Gastrocnemius medialis (tissue), 4 donors: ENCODE results near the gene RUNX1. TPM values are rescaled to one million over a fixed set of nuclear protein-coding genes. Genes with fewer than 3 reads are reported as not detected.

Experiments used
- ATAC-seq, 2 donors: fragments of 150-250 bp; one replicate each; pipeline ENCODE4 v1.9.1; 2016
- DNase-seq, 2 donors: peaks; one replicate each; pipeline ENCODE4 v3.0.0-alpha.2; 2019
- H3K27ac ChIP-seq, 4 donors: fragments of 200-600 bp; sonication (generic); 1 replicate in 1 of 4; 2 replicates in 3 of 4; pipeline ENCODE4 v1.5.1; 2016 to 2018; ENCODE audit warnings: mild to moderate bottlenecking in 2 of 4, moderate library complexity in 1 of 4
- H3K27me3 ChIP-seq, 3 donors: fragments of 200-600 bp; sonication (generic) in 2 of 3; 1 replicate in 1 of 3; 2 replicates in 2 of 3; pipeline versions ENCODE4 v1.5.1 to v1.6.0; 2016 to 2019; ENCODE audit warnings: mild to moderate bottlenecking in 1 of 3, moderate library complexity in 1 of 3
- H3K36me3 ChIP-seq, 2 donors: fragments of 200-600 bp; sonication (generic) in 1 of 2; one replicate each; pipeline ENCODE4 v1.5.1; 2017 to 2018
- H3K4me1 ChIP-seq, 2 donors: fragments of 200-600 bp; sonication (generic) in 1 of 2; one replicate each; pipeline ENCODE4 v1.5.1; 2016 to 2017; ENCODE audit warnings: mild to moderate bottlenecking in 2 of 2
- H3K4me3 ChIP-seq, 4 donors: fragments of 200-600 bp; sonication (generic) in 3 of 4; 1 replicate in 1 of 4; 2 replicates in 3 of 4; pipeline ENCODE4 v1.5.1; 2016 to 2019; ENCODE audit warnings: mild to moderate bottlenecking in 2 of 4
- H3K9me3 ChIP-seq, 3 donors: fragments of 200-600 bp; sonication (generic) in 2 of 3; 1 replicate in 1 of 3; 2 replicates in 2 of 3; pipeline ENCODE4 v1.5.1; 2016 to 2019
- POLR2A ChIP-seq, 2 donors: fragments of 450-650 bp; IDR thresholded peaks; one replicate each; pipeline ENCODE4 v1.6.1; 2017; ENCODE audit warnings: antibody characterized with exemption in 2 of 2, mild to moderate bottlenecking in 2 of 2, moderate library complexity in 2 of 2
- in situ Hi-C, 4 donors: fragments of 200-750 bp; cut with MboI; loops; one replicate each; pipeline versions ENCODE4 v1.15.0 to v1.8.0; 2017; ENCODE audit warnings: low sequenced_read_pairs in 4 of 4
- intact Hi-C: fragments of 100-400 bp; cut with DNase I; formaldehyde crosslinking; loops from one replicate; pipeline ENCODE4 v1.15.1; 2023; ENCODE audit warnings: low total_unique reads
- total RNA-seq, 4 donors: library from RNA; depleted of rRNA; stranded (reverse); fragments of >200 nt; gene quantifications; one replicate each; pipeline versions ENCODE4 v1.1.0 to v1.2.3, GENCODE V29; 2016
- TF ChIP-seq, protein P1 (sequence below), 5 experiments: fragments of 450-650 bp in 3 of 5; fragments of 200-600 bp in 2 of 5; sonication (generic) in 2 of 5; IDR thresholded peaks in 4 of 5; conservative IDR thresholded peaks in 1 of 5; 1 replicate in 4 of 5; 2 replicates in 1 of 5; pipeline ENCODE4 v1.5.1; 2016 to 2019; ENCODE audit warnings: antibody characterized with exemption in 5 of 5, mild to moderate bottlenecking in 3 of 5, moderate library complexity in 3 of 5

RUNX1 gene
- total RNA-seq, 4 donors from 2014 or later = 8.0 to 20.9 (median 10.6) TPM

DNA sequence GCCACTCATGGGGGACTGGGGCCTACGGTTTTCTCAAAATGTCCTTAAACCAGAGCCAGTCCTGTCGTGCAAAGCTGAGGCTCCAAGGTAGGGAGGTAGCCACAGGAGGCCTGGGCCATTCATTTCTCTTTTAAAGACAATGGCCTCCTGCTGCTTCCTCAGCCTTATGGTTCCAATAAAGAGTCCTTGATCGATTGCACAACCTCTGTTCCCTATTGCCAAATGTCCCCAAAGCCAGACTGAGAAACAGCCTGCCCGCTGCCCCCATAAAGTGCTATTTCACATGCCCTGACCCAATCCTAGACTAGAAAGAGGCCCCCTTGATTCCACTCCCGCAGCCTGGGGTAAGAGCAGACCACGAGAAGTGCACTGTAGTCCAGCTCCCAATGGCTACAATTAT lies 213.6 kb downstream of the RUNX1 start:
- peaks cover 14 to 31% of the 10 kb centered on the region in 2 donors for H3K4me1 ChIP-seq
- H3K27me3 ChIP-seq = no peaks in the 10 kb centered on the region
- intact Hi-C loops = no loop called here
- peaks cover 0 to 29% of the 10 kb centered on the region in 2 donors for H3K36me3 ChIP-seq
- DNase-seq (peak; percentile 40 to 73), ATAC-seq (peak; percentile 25 to 61)
- in situ Hi-C loops = no loop called here
- H3K4me3 ChIP-seq = peak overlapping the region in 1 of 4 donors; percentile 7
- TF ChIP-seq POLR2A (IDR thresholded peaks at IDR 0.05) = no peak
- peak overlapping the region; percentile 51 to 81 (median 79) for H3K27ac ChIP-seq
- H3K9me3 ChIP-seq = no peaks in the 10 kb centered on the region

DNA sequence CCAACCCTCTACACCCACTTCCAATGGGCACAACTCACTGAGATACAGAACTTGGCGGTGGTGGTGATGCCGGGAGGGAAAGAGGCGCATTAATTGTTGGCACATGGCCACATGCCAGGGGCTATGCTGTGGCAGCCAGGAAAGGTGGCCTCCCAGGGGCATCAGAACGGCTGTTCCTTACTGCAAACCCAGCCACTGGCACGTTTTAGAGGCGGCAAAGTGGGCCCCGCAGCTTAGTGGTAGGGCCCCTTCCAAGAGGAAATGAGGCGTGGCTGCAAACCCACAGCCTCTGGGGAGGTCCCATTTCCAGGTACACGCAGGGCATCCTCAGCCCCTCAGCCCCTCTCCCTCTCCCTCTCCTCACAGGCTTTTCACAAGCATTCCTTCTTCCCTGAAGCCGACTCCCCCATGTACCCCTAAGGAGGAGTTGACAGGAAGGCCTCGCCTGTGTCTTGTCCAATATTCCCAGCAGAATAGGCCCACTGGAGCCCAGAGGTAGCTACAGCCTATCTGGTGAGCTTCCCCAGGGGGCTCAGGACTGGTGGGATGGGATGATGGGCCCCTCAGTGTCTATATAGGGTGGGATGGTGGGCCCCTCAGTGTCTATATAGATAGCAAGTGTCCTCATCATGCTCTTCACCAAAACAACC lies 214.1 kb downstream of the RUNX1 start:
- TF ChIP-seq, protein P1, sequence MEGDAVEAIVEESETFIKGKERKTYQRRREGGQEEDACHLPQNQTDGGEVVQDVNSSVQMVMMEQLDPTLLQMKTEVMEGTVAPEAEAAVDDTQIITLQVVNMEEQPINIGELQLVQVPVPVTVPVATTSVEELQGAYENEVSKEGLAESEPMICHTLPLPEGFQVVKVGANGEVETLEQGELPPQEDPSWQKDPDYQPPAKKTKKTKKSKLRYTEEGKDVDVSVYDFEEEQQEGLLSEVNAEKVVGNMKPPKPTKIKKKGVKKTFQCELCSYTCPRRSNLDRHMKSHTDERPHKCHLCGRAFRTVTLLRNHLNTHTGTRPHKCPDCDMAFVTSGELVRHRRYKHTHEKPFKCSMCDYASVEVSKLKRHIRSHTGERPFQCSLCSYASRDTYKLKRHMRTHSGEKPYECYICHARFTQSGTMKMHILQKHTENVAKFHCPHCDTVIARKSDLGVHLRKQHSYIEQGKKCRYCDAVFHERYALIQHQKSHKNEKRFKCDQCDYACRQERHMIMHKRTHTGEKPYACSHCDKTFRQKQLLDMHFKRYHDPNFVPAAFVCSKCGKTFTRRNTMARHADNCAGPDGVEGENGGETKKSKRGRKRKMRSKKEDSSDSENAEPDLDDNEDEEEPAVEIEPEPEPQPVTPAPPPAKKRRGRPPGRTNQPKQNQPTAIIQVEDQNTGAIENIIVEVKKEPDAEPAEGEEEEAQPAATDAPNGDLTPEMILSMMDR (IDR thresholded peaks at IDR 0.05 in 4 of 5, conservative IDR thresholded peaks at IDR 0.05 in 1 of 5) = no peak
- TF ChIP-seq POLR2A (IDR thresholded peaks at IDR 0.05) = no peak
- in situ Hi-C loops (no loop called here), intact Hi-C loops (no loop called here)
- ATAC-seq (no peak), DNase-seq (no peak)
- H3K4me3 ChIP-seq = no peak overlapping the region
- peaks cover 0 to 34% of the 10 kb centered on the region in 2 donors for H3K36me3 ChIP-seq
- H3K9me3 ChIP-seq = no peaks in the 10 kb centered on the region
- peak overlapping the region; percentile 51 to 81 (median 79) for H3K27ac ChIP-seq
- H3K27me3 ChIP-seq = no peaks in the 10 kb centered on the region
- H3K4me1 ChIP-seq = peaks cover 14 to 31% of the 10 kb centered on the region in 2 donors

DNA sequence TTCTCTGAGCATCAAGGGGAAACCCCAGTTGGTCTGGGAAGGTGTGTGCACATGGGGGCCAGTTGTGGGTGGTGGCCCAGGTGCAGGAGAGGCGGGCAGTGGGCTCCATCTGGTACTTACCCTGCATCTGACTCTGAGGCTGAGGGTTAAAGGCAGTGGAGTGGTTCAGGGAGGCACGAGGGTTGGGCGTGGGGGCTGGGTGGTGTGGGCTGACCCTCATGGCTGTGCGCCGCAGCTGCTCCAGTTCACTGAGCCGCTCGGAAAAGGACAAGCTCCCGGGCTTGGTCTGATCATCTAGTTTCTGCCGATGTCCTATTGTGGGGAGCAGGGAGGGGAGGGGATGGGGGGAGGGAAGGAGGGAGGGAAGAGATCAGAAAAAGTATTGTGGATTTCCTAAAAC lies 214.8 kb downstream of the RUNX1 start:
- H3K36me3 ChIP-seq = peaks cover 0 to 41% of the 10 kb centered on the region in 2 donors
- H3K27ac ChIP-seq = peak overlapping the region in 2 of 4 donors; percentile 77 to 81
- intact Hi-C loops (no loop called here), in situ Hi-C loops (no loop called here)
- no peaks in the 10 kb centered on the region for H3K27me3 ChIP-seq
- no peak for ATAC-seq
- no peak for DNase-seq
- TF ChIP-seq, protein P1 (IDR thresholded peaks at IDR 0.05 in 4 of 5, conservative IDR thresholded peaks at IDR 0.05 in 1 of 5) = no peak
- no peak for TF ChIP-seq POLR2A (IDR thresholded peaks at IDR 0.05)
- no peaks in the 10 kb centered on the region for H3K9me3 ChIP-seq
- H3K4me3 ChIP-seq = no peak overlapping the region
- peaks cover 14 to 31% of the 10 kb centered on the region in 2 donors for H3K4me1 ChIP-seq

DNA sequence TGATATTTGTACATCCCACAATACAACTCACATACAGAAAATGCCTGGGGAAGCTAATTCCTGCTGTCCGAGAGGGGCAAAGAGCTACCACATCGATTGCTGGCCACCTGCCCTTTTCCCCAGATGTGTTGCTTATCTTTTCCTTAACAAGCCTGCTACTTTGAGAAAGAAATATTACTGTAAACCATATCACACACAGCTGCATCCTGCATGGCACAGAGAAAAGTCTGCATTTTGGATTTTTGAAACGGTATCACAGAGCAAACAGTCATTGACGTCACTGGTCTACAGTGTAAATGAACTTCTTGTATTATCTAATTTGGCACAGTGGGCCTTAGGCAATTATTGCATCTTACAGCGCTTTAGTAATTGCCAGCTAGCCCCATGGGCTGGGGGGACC lies 215.6 kb downstream of the RUNX1 start:
- H3K27ac ChIP-seq = no peak overlapping the region
- DNase-seq (no peak), ATAC-seq (no peak)
- peaks cover 14 to 31% of the 10 kb centered on the region in 2 donors for H3K4me1 ChIP-seq
- intact Hi-C loops = no loop called here
- in situ Hi-C loops = no loop called here
- TF ChIP-seq POLR2A (IDR thresholded peaks at IDR 0.05) = no peak
- TF ChIP-seq, protein P1 (IDR thresholded peaks at IDR 0.05 in 4 of 5, conservative IDR thresholded peaks at IDR 0.05 in 1 of 5) = no peak
- no peak overlapping the region for H3K4me3 ChIP-seq
- H3K36me3 ChIP-seq = peaks cover 0 to 50% of the 10 kb centered on the region in 2 donors
- H3K27me3 ChIP-seq = no peaks in the 10 kb centered on the region
- no peaks in the 10 kb centered on the region for H3K9me3 ChIP-seq

DNA sequence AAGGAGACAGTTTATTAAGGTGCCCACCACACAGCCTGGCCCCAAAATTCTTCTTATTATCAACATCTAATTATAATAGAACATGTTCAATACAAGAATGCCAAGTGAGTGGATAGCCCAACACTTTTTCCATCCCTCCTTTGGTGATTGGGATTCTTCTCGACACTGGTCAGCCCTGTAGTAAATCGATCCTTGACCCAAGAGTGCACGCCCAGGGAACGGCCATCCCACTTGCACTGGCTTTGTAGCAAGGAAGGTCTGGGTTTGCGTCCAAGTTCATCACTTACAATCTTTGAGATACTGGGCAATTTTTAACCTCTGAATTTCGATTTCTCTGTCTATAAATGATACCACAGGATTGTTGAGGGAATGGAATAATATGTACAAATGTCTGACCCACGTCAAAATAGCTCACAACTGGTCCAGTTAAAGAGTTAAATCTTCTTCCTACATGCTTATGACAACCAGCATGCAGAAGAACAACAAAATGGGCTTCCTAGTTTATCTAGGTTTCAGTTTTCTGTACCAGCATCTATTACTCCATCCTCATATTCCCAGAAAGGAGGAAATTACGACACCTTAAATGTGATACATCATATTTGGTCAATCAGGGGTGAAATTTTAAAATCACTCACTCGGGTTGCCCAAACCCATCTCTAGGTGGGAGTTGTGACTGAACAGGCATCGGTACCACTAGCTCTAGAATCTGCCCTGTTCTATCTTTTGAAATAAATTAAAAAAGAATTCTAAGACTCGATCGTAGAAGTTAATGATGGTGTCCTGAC lies 218.5 kb downstream of the RUNX1 start:
- intact Hi-C loops (no loop called here), in situ Hi-C loops (no loop called here)
- Histone ChIP-seq H3K9me3 (no peaks in the 10 kb centered on the region), H3K36me3 (peaks cover 0 to 62% of the 10 kb centered on the region in 2 donors), H3K27me3 (no peaks in the 10 kb centered on the region), H3K4me1 (peaks cover 5% of the 10 kb centered on the region in 2 donors), H3K27ac (no peak overlapping the region), H3K4me3 (no peak overlapping the region)
- TF ChIP-seq, protein P1 (IDR thresholded peaks at IDR 0.05 in 4 of 5, conservative IDR thresholded peaks at IDR 0.05 in 1 of 5) = no peak
- no peak for TF ChIP-seq POLR2A (IDR thresholded peaks at IDR 0.05)
- ATAC-seq = no peak
- DNase-seq = no peak
